ENCODE measurements around the gene PELI1.

PELI1 gene

GRCh38 chr2:64144057-64145013 lies at the start of gene PELI1:
Gene PELI1 (minus strand): TSS chr2:64144420. CDS start chr2:64108310, 36,110 bp downstream.
- peak; percentile 99 for DNase-seq

GRCh38 chr2:64193491-64193890 lies 49.3 kb upstream of the PELI1 start:
- no peak for DNase-seq

GRCh38 chr2:64192664-64193105 lies 48.5 kb upstream of the PELI1 start:
- no peak for DNase-seq

- peak in 1 of 2 donors; percentile 24 for DNase-seq
These were observed 47.9 kb upstream of the PELI1 start for GRCh38 chr2:64192125-64192479.

GRCh38 chr2:64189586-64189985 lies 45.4 kb upstream of the PELI1 start:
- no peak for DNase-seq

- no peak for DNase-seq
These were observed 44.9 kb upstream of the PELI1 start for GRCh38 chr2:64189167-64189566.

- no peak for DNase-seq
These were observed 42.7 kb upstream of the PELI1 start for GRCh38 chr2:64186699-64187605.

- no peak for DNase-seq
These were observed 35.5 kb upstream of the PELI1 start for GRCh38 chr2:64179582-64180321.

- DNase-seq, result no peak
These were observed 33.1 kb upstream of the PELI1 start for GRCh38 chr2:64177315-64177714.

GRCh38 chr2:64175419-64176197 lies 31.4 kb upstream of the PELI1 start:
- DNase-seq, result no peak

GRCh38 chr2:64173156-64174135 lies 29.2 kb upstream of the PELI1 start:
- DNase-seq, result no peak

- DNase-seq, result no peak
These were observed 24.5 kb upstream of the PELI1 start for GRCh38 chr2:64168756-64169155.

- DNase-seq, result no peak
These were observed 24.0 kb upstream of the PELI1 start for GRCh38 chr2:64168201-64168600.

GRCh38 chr2:64166637-64167420 lies 22.6 kb upstream of the PELI1 start:
- no peak for DNase-seq

GRCh38 chr2:64166212-64166611 lies 22.0 kb upstream of the PELI1 start:
- no peak for DNase-seq

- no peak for DNase-seq
These were observed 21.5 kb upstream of the PELI1 start for GRCh38 chr2:64165706-64166105.

GRCh38 chr2:64164629-64165028 lies 20.4 kb upstream of the PELI1 start:
- no peak for DNase-seq

- DNase-seq, result no peak
These were observed 18.3 kb upstream of the PELI1 start for GRCh38 chr2:64162516-64162915.

GRCh38 chr2:64157792-64158191 lies 13.6 kb upstream of the PELI1 start:
- DNase-seq, result no peak

- DNase-seq, result no peak
These were observed 9.6 kb upstream of the PELI1 start for GRCh38 chr2:64153811-64154210.
